G401.6 (cell line): ENCODE results near the gene RET.

Source experiments
- FAIRE-seq: peaks from 2 replicates; lab custom pipeline; 2012; peaks lifted over from hg19 to GRCh38; lab: Jason Lieb, UNC

RET gene

DNA sequence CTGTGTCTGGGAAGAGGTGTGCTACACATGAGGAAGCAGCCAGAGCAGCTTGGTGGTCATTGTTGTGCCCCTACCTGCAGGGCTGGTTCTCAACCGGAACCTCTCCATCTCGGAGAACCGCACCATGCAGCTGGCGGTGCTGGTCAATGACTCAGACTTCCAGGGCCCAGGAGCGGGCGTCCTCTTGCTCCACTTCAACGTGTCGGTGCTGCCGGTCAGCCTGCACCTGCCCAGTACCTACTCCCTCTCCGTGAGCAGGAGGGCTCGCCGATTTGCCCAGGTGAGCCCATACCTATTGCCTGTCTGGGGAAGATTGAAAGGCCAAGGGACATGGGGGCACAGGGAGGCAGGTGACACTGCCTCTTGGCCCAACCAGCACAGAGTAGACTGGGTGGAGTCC lies 32.1 kb downstream of the RET start:
- no peak for FAIRE-seq

DNA sequence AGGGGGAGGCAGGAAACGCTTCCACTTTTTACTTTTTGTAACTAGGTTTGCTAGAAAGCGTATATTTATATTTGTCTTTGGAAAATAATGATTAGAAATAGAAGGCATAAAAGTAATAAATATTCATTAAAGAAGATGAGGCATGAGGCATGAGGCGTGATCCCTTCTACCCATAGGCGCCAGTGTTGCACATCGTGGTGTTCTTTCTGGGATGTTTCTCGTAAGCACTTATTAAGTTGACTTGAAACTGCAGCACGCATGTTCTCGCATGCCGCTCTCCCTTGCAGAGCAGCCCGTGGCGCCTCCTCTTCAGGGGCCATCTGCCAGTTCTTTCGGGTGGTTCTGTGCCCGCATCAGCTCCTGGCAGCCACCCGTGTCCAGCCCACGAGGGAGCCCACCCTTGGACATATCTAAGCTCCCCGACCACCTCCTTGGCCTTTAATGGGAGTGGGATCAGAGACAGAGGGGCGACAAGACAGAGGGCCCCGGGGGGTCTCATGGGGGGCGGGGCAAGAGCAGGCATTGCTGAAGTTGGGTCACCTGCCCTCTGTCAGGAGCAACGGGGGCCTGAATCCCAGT lies 32.9 kb downstream of the RET start:
- no peak for FAIRE-seq

DNA sequence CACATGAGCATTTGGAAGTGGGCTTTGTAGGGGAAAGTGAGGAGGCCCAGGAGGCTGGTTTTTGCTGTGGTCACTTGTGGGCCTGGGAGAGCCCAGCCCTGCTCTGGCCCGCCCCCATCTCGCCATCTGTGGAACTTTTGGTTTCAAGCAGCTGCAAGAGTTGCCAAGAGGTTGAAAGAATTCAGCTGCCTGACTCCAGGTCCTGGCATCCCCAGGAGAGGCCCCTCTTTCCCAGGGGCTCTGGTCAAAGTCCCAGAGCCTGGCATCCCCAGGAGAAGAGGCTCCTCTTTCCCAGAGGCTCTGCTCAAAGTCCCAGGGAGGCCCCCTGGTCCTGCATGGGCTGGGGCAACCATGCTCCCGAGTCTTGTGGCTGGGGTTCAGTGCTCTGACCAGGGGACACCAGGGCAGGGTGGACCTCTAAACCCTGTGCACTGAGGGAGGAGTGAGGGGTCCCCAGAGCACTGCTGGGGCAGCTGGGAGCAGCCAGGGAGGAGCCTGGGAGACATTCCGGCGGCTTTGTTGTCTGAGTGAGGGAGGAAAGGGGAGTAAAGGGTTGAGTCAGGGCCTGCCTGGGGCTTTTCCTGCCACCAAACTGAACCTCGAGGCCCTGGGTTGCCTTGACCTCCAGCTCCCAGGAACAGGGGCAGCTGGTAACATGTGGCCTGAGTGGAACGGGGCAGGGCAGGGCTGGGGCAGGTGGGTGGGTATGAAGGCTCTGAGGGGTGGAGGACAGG lies 33.6 kb downstream of the RET start:
- FAIRE-seq: no peak

DNA sequence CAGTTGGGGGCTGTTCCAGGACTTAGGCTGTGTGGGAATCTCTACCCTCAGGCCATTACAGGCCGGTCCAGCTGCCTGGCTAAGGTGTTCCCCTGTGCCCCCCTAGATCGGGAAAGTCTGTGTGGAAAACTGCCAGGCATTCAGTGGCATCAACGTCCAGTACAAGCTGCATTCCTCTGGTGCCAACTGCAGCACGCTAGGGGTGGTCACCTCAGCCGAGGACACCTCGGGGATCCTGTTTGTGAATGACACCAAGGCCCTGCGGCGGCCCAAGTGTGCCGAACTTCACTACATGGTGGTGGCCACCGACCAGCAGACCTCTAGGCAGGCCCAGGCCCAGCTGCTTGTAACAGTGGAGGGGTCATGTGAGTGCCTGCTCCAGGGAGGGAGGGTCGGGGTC lies 34.2 kb downstream of the RET start:
- FAIRE-seq: no peak

DNA sequence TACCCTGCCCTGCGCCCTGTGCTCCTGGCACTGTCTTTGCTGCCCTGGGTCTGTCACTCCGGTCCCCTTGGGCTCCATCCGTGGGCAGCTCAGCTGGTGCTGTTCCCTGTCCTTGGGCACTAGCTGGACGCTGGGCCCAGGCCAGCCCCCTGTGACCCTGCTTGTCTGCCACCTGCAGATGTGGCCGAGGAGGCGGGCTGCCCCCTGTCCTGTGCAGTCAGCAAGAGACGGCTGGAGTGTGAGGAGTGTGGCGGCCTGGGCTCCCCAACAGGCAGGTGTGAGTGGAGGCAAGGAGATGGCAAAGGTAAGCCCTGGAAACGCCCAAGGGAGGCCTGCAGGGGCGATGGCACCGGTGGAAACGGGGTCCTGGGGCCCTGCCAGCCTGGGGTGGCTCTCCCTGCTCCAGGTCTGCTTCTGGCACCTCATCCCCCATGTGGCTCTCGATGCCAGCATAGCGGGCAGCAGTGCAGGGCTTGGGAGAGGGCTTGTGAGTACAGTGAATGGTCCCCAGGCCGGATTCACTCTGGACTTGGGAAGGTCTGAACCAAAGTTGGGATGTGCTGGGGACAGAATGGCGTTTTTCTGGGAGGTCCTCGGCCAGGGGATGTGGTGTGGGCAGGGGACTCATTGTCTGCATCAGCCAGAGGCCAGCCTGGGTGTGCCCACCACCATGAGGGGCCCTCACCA lies 35.2 kb downstream of the RET start:
- no peak for FAIRE-seq

DNA sequence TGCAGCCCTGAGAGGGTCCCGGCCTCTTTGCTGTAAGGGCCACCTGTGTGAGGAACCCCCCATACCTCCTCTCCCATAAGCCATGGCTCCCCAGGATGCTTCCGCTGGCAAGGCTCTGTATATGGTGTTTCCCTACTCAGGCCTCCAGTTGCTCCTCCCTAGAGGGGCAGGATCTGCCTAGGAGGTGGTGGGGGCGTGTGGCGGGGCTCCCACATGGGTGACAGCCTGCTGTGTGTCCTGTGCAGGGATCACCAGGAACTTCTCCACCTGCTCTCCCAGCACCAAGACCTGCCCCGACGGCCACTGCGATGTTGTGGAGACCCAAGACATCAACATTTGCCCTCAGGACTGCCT lies 35.7 kb downstream of the RET start:
- no peak for FAIRE-seq

DNA sequence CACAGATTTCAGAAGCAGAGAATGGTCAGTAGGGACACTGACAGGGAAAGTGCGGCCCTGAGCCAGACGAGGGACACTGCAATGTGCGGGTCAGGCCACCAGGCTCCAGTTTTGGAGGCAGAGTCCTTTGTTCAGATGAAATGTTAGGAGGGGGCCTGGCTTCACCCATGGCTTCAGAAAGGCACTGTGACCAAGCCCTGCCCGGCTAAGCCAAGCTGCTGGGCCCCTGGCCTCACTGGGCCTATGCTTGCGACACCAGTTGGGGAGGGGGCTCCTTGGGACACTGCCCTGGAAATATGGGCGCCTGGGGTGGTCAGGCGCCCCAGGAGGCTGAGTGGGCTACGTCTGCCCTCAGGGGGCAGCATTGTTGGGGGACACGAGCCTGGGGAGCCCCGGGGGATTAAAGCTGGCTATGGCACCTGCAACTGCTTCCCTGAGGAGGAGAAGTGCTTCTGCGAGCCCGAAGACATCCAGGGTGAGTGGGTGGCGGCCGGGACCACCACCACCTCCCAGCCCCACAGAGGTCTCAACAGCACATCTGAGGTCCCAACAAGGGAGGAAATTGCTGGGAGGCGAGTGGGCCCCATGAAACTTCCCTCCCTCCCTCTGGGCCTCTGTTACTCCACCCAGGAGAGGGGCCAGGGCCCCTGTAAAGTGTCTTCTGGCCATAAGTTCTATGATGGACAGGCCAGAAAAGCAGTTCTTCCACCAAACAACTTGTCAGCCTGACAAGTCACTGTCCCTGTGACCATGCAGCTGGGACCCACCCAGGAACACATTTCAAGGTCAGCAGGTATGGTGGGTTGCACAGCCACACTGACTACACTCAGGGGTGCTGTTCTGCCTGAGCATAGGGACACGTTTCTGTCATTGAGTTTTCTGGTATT lies 36.6 kb downstream of the RET start:
- no peak for FAIRE-seq

DNA sequence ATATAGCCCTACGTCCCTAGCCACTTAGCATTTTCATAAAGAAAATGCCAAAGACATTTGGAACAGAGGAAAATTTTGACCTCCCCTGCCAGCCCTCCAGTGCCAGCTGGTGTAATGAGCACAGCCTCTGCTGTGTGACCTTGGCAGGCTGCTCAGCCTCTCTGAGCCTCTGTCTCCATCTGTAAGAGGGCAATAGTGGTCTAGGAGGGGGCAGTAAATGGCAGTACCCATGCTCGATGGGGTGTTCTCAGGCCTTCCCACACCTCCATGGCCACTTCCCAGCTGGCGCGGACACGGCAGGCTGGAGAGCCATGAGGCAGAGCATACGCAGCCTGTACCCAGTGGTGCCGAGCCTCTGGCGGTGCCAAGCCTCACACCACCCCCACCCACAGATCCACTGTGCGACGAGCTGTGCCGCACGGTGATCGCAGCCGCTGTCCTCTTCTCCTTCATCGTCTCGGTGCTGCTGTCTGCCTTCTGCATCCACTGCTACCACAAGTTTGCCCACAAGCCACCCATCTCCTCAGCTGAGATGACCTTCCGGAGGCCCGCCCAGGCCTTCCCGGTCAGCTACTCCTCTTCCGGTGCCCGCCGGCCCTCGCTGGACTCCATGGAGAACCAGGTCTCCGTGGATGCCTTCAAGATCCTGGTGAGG lies 37.3 kb downstream of the RET start:
- no peak for FAIRE-seq

DNA sequence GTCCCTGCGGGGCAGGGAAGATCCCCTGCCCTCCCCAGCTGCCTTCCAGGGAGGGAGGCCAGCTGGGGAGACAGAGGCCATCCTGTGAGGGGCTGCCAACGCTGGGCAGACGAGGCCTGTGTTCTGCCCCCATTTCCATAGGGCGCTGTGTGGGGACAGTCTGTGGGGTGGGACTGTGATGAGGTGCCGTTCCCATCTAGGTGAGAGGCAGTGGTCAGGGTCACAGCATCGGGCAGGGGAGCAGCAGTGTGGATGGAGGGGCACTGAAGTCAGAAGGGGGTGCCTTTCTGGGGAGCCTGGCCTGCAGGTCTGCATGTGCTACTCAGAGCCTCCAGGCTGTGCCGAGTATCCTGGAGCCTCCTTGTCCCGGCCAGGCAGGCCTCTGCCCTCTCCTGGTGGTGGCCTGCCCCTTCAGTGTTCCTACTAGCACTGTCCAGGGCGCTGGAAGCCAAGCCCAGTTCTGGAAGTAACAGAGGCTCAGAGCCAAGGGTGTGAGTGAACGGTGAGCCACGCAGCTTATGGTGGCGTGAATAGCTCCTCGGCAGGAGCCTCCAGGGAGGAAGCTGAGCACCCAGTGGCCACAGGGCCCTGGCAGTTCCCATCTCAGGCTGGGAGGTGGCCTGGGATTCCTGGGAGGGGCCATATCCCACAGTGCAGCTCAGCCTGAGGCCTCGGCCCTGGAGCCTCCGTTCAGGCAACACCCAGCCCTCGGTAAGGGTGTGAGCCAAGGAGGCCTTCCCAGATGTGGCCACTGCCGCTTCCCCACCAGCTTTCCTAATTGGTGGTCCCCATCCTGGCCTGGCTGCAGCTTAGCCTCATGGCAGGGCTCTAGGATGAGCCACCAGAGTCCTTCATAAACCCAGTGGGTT lies 38.1 kb downstream of the RET start:
- FAIRE-seq: no peak

DNA sequence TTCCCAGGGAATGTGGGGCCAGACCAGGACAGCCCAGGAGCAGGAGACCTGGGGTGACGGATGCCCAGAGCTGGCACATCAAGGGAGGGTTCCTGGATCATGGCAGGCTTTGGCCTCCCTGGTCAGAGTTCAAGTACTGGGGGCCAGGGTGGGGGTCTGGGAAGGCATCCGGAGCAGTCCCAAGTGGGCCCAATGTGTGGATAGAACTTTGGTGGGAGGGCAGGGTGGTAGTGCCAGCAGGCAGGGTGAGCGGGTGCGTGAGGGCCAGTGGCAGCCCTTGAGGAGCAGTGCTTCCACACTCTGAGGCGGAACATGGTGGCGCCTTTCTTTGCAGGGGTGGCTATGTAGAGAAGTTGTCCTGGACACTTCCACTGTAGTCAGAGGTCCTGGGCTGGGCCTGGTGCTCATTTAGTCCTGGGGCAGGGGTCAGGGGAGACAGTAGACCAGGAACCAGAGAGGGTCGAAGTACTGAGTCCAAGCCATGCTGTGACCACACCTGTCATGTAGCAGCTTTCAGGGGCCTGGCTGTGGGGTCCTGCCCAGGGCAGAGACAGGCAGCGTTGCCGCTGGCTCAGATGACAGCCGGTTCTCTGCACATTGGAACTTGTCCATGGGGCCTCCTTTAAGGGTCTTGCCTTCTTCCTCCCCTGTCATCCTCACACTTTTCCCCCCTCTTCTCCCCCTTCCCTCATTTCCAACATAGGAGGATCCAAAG lies 39.2 kb downstream of the RET start:
- FAIRE-seq: no peak

DNA sequence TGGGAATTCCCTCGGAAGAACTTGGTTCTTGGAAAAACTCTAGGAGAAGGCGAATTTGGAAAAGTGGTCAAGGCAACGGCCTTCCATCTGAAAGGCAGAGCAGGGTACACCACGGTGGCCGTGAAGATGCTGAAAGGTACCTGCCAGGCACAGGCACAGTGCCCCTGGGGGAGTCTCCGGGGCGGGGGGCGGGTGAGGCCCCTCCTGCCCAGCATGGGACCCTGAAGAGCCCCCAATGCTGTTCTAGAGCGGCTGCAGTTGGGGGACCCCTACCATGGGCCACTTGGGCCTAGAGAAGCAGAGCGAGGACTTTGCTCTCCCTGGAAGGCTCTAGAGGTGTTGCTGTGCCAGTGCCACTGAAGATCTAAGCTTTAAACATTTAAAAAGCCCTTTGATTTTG lies 39.7 kb downstream of the RET start:
- no peak for FAIRE-seq

DNA sequence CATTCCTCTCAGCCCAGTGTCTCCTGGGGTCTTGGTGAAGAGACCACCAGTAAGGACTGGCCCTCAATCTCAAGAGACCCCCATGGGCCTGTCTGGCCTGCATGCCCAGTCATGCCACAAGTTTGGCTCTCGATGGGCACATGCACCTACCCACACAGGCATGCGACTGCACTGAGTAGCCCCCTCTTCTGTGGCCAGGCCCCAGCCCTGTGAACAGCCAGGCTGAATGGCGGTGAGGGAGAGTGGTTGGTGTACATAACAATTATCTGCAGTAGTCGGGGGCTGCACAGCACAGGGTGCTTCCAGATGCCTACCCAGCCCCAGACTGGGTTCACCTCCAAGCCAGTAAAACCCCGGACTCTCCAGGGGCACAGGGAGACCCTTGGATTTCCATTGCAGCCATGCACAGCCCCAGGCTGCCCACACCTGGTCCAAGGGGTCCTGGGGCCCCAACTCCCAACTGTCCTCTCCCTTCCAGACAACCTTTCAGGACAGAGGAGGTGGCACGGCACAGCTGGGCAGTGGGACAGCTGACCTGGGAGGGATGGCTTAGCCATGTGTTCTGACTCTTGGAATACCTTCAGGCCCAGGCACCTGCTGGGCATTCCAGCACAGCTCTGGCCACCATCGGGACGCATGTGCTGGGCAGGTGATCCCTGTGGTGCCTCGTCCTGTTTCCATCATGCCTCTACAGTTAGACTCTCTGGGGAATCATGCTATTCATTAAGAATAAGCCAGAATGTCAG lies 40.3 kb downstream of the RET start:
- no peak for FAIRE-seq

DNA sequence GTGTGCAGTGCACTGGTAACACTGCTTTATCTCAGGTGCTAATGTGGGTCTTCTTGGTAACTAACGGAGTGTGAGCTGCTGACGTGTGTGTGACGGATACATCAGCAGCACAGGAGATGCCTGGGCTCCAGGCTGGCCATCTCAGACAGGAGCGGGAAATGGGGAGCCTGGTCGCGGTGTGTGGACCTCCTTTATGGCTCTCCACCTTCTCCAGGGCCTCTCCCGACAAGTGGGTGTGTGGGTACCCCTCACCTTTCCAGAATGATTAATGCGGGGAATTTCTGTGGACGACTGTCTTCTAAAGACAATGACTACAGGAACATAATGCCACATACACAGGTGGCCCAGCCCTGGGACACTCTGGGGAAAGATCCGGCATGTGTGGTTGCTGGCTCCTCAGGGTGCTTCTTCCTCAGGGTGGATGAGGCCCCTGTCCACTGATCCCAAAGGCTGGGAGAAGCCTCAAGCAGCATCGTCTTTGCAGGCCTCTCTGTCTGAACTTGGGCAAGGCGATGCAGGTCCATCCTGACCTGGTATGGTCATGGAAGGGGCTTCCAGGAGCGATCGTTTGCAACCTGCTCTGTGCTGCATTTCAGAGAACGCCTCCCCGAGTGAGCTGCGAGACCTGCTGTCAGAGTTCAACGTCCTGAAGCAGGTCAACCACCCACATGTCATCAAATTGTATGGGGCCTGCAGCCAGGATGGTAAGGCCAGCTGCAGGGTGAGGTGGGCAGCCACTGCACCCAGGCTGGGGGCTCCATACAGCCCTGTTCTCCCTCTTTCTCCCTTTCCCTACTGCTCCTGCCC lies 41.1 kb downstream of the RET start:
- FAIRE-seq: no peak

DNA sequence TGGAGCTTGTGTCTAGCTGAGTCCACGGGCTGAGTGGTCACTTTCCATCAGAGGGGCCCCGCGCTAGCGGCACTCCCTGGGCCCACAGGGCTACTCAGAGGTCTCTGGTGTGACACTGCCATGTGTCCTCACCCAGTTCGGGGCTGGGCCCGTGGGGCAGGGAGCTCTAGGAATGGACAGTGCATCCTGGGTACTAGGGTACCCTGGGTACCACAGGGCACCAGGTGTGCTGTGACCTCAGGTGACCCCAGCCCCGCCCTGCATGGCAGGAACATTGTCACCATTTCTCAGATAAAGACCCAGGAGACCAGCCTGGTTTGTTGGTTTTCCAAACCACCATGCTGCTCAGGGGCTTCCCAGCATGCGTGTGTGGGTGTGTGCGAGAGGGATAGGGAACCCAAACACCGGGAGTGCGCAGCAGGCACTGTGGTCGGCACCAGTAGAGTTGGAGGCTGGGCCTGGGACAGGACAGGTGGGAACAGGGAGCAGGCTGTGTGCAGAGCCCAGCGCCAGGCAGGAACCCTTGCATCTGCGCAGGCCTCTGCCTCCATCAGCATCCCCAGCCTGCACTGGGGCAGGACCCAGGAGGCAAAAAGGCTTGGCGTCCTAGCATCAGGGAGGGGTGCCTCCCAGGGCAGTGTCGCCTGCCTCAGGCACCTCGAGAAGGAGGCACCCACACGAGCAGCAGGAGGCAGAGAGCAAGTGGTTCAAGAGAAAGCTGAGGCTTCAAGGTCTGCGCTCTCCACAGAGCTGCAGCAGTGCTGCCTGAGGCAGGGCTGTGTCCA lies 42.0 kb downstream of the RET start:
- no peak for FAIRE-seq

DNA sequence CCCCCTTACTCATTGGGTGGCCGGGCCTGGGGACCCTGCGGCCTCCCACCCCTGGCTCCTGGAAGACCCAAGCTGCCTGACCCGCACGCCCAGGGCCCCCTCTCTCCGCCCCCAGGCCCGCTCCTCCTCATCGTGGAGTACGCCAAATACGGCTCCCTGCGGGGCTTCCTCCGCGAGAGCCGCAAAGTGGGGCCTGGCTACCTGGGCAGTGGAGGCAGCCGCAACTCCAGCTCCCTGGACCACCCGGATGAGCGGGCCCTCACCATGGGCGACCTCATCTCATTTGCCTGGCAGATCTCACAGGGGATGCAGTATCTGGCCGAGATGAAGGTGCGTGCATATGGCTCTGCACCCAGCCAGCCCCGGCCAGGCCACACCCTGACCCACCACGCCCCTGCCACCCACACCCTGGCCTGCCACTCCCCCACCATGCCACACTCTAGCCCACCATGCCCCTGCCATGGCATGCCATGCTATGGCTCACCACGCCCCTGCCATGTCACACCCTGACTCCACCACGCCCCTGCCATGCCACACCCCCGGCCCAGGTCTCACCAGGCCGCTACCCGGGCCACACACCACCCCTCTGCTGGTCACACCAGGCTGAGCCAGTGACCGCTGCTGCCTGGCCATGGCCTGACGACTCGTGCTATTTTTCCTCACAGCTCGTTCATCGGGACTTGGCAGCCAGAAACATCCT lies 42.7 kb downstream of the RET start:
- FAIRE-seq: no peak

DNA sequence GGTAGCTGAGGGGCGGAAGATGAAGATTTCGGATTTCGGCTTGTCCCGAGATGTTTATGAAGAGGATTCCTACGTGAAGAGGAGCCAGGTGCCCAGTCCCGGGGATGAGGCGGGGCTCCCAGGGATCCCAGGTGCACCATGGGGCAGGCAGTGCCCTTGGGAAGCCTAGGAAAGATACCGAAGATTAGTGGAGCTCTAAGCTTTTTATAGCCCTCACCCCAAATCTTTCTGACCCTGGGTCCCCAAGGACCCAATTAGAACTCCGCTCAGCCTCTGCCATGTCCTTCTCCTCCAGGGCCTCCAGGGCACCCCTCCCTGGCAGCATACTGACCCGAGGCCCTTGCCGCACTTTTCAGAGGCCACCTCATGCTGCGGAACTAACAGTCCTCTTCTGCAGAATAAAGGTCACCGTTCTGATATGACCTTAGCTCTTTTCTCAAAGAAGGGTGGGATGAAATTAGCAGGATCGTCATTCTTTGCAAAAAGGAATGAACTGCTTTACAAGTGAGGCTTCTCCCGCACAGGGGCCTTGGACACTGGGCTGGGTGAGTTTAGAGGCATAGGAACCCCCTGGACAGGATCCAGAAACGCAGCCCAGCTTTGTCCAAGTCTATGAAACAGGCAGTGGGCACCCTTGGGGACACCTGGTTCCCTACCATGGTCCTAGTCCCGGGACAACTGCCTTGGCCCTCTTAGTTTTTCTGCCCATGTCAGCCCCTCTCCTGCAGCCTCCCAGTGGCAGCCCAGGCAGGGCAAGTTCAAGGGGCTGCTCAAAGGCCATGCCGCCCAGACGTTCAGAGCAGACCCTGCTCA lies 43.5 kb downstream of the RET start:
- no peak for FAIRE-seq

DNA sequence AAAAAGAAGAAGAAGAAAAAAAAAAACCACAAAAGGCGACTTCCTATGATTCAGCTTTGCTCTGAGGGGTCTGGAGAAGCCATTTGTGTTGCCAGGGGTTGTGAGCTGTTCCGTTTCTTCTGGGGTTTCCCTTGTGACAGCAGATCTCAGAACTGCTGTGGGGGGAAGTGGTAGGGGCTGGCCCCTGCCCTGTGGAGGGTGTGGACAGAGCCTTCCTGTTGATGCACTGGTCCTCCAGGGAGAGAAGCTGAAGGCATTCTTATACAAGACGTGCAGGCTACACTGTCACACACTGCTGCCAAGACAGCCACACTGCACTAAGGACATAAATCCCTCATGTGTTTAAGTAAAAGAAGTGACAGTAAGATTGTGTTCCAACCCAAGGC lies 44.1 kb downstream of the RET start:
- no peak for FAIRE-seq
